ENCODE measurements around the gene ATP9A. TPM values are rescaled to one million over a fixed set of nuclear protein-coding genes. Genes with fewer than 3 reads are reported as not detected.

The ATP9A gene
- total and polyA plus RNA-seq, 12 donors: 3.4 to 32.1 (median 24.6) TPM

DNA sequence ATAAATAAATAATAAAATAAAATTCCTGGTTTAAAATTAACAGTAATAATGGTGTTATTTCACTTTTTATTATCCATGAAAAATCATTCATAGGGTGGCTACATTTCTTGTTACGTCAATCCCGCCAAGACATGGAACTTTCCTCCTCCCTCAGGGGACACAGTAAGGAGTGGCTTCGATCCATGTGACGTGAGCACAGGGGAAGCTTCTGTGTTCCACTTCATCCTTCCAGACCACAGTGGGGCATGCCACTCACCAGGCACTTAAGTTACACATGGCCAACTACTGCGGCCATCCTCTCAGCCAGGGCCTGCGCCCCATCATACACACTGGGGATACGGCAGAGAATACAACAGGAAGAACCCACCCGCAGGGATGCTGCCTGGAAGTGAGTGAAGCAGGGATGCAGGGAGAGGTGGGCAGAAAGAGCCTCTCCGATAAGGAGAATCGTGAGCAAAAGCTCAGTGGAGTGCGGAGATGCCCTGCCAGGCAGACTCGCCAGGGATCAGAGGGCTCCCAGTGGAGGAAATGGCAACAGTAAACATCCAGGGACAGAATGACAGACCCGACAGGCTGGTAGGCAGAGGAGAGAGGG, 75.3 kb downstream of the ATP9A start:
- no peak overlapping the region for H3K27ac ChIP-seq
- DNase-seq (no peak), ATAC-seq (no peak)
- H3K27me3 ChIP-seq: peaks cover 0 to 9% (median 0%) of the 10 kb centered on the region in 7 donors
- H3K9me3 ChIP-seq: no peaks in the 10 kb centered on the region
- TF ChIP-seq, protein P1, sequence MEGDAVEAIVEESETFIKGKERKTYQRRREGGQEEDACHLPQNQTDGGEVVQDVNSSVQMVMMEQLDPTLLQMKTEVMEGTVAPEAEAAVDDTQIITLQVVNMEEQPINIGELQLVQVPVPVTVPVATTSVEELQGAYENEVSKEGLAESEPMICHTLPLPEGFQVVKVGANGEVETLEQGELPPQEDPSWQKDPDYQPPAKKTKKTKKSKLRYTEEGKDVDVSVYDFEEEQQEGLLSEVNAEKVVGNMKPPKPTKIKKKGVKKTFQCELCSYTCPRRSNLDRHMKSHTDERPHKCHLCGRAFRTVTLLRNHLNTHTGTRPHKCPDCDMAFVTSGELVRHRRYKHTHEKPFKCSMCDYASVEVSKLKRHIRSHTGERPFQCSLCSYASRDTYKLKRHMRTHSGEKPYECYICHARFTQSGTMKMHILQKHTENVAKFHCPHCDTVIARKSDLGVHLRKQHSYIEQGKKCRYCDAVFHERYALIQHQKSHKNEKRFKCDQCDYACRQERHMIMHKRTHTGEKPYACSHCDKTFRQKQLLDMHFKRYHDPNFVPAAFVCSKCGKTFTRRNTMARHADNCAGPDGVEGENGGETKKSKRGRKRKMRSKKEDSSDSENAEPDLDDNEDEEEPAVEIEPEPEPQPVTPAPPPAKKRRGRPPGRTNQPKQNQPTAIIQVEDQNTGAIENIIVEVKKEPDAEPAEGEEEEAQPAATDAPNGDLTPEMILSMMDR (IDR thresholded peaks at IDR 0.05): no peak
- intact Hi-C loops (cut with DNase I): loop anchor here in 2 of 10 donors (10.0 kb wide), 2 partner anchors 58 to 392 kb away; no protein-coding TSS in a partner anchor
- H3K36me3 ChIP-seq: peaks cover 0 to 58% (median 4%) of the 10 kb centered on the region in 9 donors
- H3K4me3 ChIP-seq: no peak overlapping the region
- WGBS, 2 donors: 94 to 95% methylated on average over 13 of the region's 13 CpGs
- H3K4me1 ChIP-seq: peaks cover 0 to 15% (median 0%) of the 10 kb centered on the region in 9 donors

DNA sequence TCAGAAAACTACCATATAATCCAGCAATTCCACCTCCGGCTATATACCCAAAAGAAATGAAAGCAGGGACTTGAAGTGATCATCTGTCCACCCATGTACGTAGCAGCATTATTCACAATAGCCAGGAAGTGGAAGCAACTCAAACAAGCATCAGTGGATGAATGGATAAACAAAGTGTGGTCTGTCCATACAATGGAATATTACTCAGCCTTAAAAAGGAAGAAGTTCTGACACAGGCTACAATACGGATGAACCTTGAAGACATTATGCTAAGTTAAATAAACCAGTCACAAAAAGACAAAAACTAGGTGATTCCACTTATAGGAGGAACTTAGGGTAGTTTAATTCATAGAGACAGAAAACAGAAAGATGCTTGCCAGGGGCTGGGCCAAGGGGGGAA, 76.5 kb downstream of the ATP9A start:
- no peaks in the 10 kb centered on the region for H3K9me3 ChIP-seq
- intact Hi-C loops (cut with DNase I): loop anchor here in 2 of 10 donors (10.0 kb wide), 2 partner anchors 57 to 393 kb away; no protein-coding TSS in a partner anchor
- TF ChIP-seq, protein P1 (IDR thresholded peaks at IDR 0.05): no peak
- peaks cover 0 to 68% (median 4%) of the 10 kb centered on the region in 9 donors for H3K36me3 ChIP-seq
- no peak overlapping the region for H3K4me3 ChIP-seq
- ATAC-seq: no peak
- DNase-seq: no peak
- H3K27me3 ChIP-seq: peaks cover 0 to 9% (median 0%) of the 10 kb centered on the region in 7 donors
- peaks cover 0 to 14% (median 0%) of the 10 kb centered on the region in 9 donors for H3K4me1 ChIP-seq
- 97 to 99% methylated on average over 3 of the region's 3 CpGs for WGBS, 2 donors
- H3K27ac ChIP-seq: no peak overlapping the region

DNA sequence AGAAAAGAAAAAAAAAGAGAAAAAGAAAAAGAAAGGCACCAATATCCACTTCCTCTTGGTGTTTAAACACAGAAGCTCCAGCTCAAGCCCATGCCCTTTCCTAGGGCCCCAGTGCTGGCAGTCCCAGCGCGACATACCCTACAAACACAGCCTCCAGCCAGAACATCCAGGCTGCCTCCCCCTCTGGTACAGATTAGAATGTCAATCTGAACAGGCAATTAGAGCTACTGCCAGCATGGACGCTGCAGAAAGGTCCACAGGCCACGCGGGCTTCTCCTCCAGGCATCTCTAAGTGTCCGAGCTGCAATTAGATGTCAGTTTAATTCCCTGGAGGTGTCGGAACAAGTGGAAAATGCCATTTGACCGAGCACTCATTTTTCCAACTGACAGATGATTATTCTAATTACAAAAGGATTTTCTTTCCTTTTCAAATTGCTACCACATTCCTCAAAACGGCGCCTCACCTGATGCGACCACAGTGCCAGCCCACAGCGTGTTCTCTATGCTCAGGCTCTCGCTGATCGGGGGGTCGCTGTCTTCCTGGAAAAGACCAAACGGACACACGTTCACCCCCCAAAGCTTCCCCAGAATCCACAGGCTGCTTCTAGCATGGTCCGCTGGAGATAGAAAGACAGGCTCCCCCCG, 79.5 kb downstream of the ATP9A start:
- WGBS, 2 donors: 84 to 92% methylated on average over 19 of the region's 19 CpGs

DNA sequence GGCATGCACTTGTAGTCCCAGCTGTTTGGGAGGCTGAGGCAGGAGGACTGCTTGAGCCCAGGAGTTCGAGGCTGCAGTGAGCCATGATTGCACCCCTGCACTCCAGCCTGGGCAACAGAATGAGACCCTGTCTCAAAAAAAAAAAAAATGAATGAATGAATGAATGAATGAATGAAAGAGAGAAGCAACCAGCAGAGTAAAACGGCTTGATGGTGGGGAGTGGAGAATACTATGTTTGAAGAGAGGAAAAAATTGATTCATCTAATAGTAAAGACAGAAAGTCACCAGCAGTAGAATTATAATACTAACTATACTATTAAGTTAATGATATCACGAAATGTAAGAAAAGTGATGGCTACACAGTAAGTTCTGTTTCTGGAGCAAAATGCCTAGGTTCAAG, 80.6 kb downstream of the ATP9A start:
- H3K36me3 ChIP-seq: peaks cover 0 to 55% (median 4%) of the 10 kb centered on the region in 9 donors

More for the DNA sequence above, 79.5 kb downstream of the ATP9A start:
- TF ChIP-seq, protein P1 (IDR thresholded peaks at IDR 0.05): no peak
- H3K4me1 ChIP-seq: no peaks in the 10 kb centered on the region
- no peaks in the 10 kb centered on the region for H3K27me3 ChIP-seq
- intact Hi-C loops (cut with DNase I): no loop called here
- no peak for DNase-seq
- peaks cover 0 to 66% (median 4%) of the 10 kb centered on the region in 9 donors for H3K36me3 ChIP-seq
- no peaks in the 10 kb centered on the region for H3K9me3 ChIP-seq
- no peak overlapping the region for H3K4me3 ChIP-seq
- H3K27ac ChIP-seq: no peak overlapping the region
- peak in 1 of 8 donors; percentile 81 for ATAC-seq

More for the DNA sequence above, 80.6 kb downstream of the ATP9A start:
- H3K4me1 ChIP-seq: no peaks in the 10 kb centered on the region
- intact Hi-C loops (cut with DNase I): no loop called here
- TF ChIP-seq, protein P1 (IDR thresholded peaks at IDR 0.05): no peak
- WGBS, 2 donors: 91 to 98% methylated on average over 3 of the region's 3 CpGs
- no peak overlapping the region for H3K27ac ChIP-seq
- ATAC-seq (no peak), DNase-seq (no peak)
- no peak overlapping the region for H3K4me3 ChIP-seq
- H3K9me3 ChIP-seq: no peaks in the 10 kb centered on the region
- H3K27me3 ChIP-seq: no peaks in the 10 kb centered on the region
